Measurements from ENCODE around the gene PRR23E. TPM values are rescaled to one million over a fixed set of nuclear protein-coding genes. Genes with fewer than 3 reads are reported as not detected.

The PRR23E gene
- total RNA-seq, 2 experiments from 2014 or later: not detected

DNA sequence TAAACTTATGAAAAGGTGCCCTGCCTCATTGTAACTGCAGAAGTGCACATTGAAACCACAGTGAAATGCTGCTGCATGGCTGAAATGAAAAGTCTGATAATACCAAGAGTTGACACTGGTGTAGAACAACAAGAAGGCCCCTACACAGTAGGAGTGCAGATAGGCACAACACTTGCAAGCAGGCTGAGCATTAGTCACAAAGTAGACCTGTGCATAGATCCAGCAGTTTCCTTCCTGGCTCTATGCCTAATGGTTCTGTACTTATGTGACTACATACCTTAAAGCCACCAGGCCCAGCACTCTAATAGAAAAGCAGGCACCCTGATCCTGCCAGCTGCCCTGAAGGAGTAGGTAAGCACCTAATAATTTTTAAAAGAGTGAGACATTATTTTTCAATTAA, 41.8 kb downstream of the PRR23E start:
- intact Hi-C loops (cut with DNase I, micrococcal nuclease): no loop called here
- Mint-ChIP-seq H3K27ac (no peak overlapping the region), H3K27me3 (peaks cover 5% of the 10 kb centered on the region), H3K36me3 (ENCODE audit: low read depth) (peaks cover 8% of the 10 kb centered on the region), H3K4me1 (ENCODE audit: low read depth) (no peaks in the 10 kb centered on the region), H3K9me3 (peaks cover 2% of the 10 kb centered on the region), H3K4me3 (no peak overlapping the region)
- DNase-seq: no peak
- Histone ChIP-seq H3K9me3 (ENCODE audit: control insufficient read depth in 1 of 2, insufficient read depth in 1 of 2, low read length in 2 of 2) (peaks cover 5 to 24% of the 10 kb centered on the region in 2 experiments), H3K27me3 (ENCODE audit: control insufficient read depth in 1 of 2, insufficient read depth in 2 of 2, low read length in 2 of 2) (peaks cover 0 to 2% of the 10 kb centered on the region in 2 experiments), H3K27ac (ENCODE audit: low read depth in 1 of 2, low read length in 2 of 2) (no peak overlapping the region), H3K4me3 (ENCODE audit: low read length) (no peak overlapping the region), H3K4me1 (ENCODE audit: insufficient read depth, low read length) (no peaks in the 10 kb centered on the region), H3K36me3 (ENCODE audit: insufficient read depth, low read length) (no peaks in the 10 kb centered on the region)
- TF ChIP-seq CTCF (IDR thresholded peaks at IDR 0.05): no peak
- ChIA-PET CTCF (no interaction called here), POLR2A (no interaction called here)
- no peak for ATAC-seq (ENCODE audit: poor library complexity)

- intact Hi-C loops (cut with DNase I, micrococcal nuclease): no loop called here
- peaks cover 9% of the 10 kb centered on the region for H3K27me3 Mint-ChIP-seq
- no peaks in the 10 kb centered on the region for H3K4me1 ChIP-seq (ENCODE audit: insufficient read depth, low read length)
- H3K27me3 ChIP-seq (ENCODE audit: control insufficient read depth in 1 of 2, insufficient read depth in 2 of 2, low read length in 2 of 2): peaks cover 2 to 5% of the 10 kb centered on the region in 2 experiments
- POLR2A ChIA-PET: no interaction called here
- H3K27ac Mint-ChIP-seq: no peak overlapping the region
- H3K4me3 Mint-ChIP-seq: no peak overlapping the region
- CTCF ChIA-PET: no interaction called here
- ATAC-seq (ENCODE audit: poor library complexity) (no peak), DNase-seq (no peak)
- peaks cover 5 to 24% of the 10 kb centered on the region in 2 experiments for H3K9me3 ChIP-seq (ENCODE audit: control insufficient read depth in 1 of 2, insufficient read depth in 1 of 2, low read length in 2 of 2)
- H3K36me3 ChIP-seq (ENCODE audit: insufficient read depth, low read length): no peaks in the 10 kb centered on the region
- peaks cover 2% of the 10 kb centered on the region for H3K9me3 Mint-ChIP-seq
- no peak overlapping the region for H3K4me3 ChIP-seq (ENCODE audit: low read length)
- H3K27ac ChIP-seq (ENCODE audit: low read depth in 1 of 2, low read length in 2 of 2): no peak overlapping the region
- no peaks in the 10 kb centered on the region for H3K4me1 Mint-ChIP-seq (ENCODE audit: low read depth)
- peaks cover 8% of the 10 kb centered on the region for H3K36me3 Mint-ChIP-seq (ENCODE audit: low read depth)
- TF ChIP-seq CTCF (IDR thresholded peaks at IDR 0.05): no peak
Measured at GRCh38 chr3:127235706-127236105, 42.8 kb downstream of the PRR23E start.

DNA sequence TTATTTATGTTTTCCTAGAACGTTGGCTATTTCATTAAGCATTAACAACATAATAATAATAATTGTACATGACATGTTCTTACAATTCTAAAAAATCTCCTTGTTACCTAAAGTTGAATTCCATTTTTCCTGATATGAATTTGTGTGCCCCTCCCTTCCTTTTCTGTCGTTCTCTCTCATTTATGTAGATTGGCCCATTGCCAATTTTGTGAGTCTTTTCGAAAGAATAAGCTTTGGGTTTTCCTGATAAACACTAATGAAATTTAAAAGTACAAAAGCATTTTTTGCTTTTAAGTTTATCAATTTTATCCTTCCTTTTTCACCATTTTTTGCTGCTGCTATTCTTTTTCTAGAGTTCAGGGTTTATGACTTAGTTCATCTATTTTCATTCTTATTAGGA, 44.9 kb downstream of the PRR23E start:
- ATAC-seq (ENCODE audit: poor library complexity): no peak
- Histone ChIP-seq H3K4me1 (ENCODE audit: insufficient read depth, low read length) (no peaks in the 10 kb centered on the region), H3K4me3 (ENCODE audit: low read length) (no peak overlapping the region), H3K27ac (ENCODE audit: low read depth in 1 of 2, low read length in 2 of 2) (no peak overlapping the region), H3K36me3 (ENCODE audit: insufficient read depth, low read length) (no peaks in the 10 kb centered on the region), H3K9me3 (ENCODE audit: control insufficient read depth in 1 of 2, insufficient read depth in 1 of 2, low read length in 2 of 2) (peaks cover 7 to 13% of the 10 kb centered on the region in 2 experiments), H3K27me3 (ENCODE audit: control insufficient read depth in 1 of 2, insufficient read depth in 2 of 2, low read length in 2 of 2) (peaks cover 0 to 6% of the 10 kb centered on the region in 2 experiments)
- intact Hi-C loops (cut with DNase I, micrococcal nuclease): no loop called here
- ChIA-PET CTCF (no interaction called here), POLR2A (no interaction called here)
- no peak for TF ChIP-seq CTCF (IDR thresholded peaks at IDR 0.05)
- Mint-ChIP-seq H3K36me3 (ENCODE audit: low read depth) (peaks cover 13% of the 10 kb centered on the region), H3K4me1 (ENCODE audit: low read depth) (no peaks in the 10 kb centered on the region), H3K27ac (no peak overlapping the region), H3K4me3 (no peak overlapping the region), H3K27me3 (peaks cover 15% of the 10 kb centered on the region), H3K9me3 (peaks cover 13% of the 10 kb centered on the region)
- no peak for DNase-seq

Data from CD4-positive, alpha-beta T cell (primary cell).